IMR-90 (cell line): ENCODE data around the gene PEX10.

Experiments
- CEBPB ChIP-seq: IDR thresholded peaks from 2 replicates; pipeline ENCODE4 v1.6.1; 2012; ENCODE audit warnings: low read depth, low read length, improper control_type of control experiment
- CHD1 ChIP-seq: IDR thresholded peaks from 2 replicates; pipeline ENCODE4 v1.6.1; 2012; ENCODE audit warnings: low read depth, low read length, improper control_type of control experiment
- CTCF ChIP-seq: conservative IDR thresholded peaks from 2 replicates; pipeline ENCODE4 v1.5.1; 2012; ENCODE audit warnings: mild to moderate bottlenecking, low read depth, low read length, improper control_type of control experiment
- ELK1 ChIP-seq: fragments of 150-350 bp; IDR thresholded peaks from 2 replicates; pipeline ENCODE4 v1.6.1; 2016; ENCODE audit warnings: low read depth, mild to moderate bottlenecking, low read length, moderate library complexity, borderline replicate concordance
- MAZ ChIP-seq: IDR thresholded peaks from 2 replicates; pipeline ENCODE4 v1.6.1; 2012; ENCODE audit warnings: low read depth, mild to moderate bottlenecking, low read length, improper control_type of control experiment, moderate library complexity, borderline replicate concordance
- POLR2A ChIP-seq: IDR thresholded peaks from 2 replicates; pipeline ENCODE4 v1.6.1; 2012; ENCODE audit warnings: mild to moderate bottlenecking, low read depth, low read length
- RFX5 ChIP-seq: IDR thresholded peaks from 2 replicates; pipeline ENCODE4 v1.8.0; 2012; ENCODE audit warnings: low read depth, mild to moderate bottlenecking, low read length, moderate library complexity
- TF ChIP-seq, protein P1 (sequence below): fragments of 150-350 bp; IDR thresholded peaks from 2 replicates; pipeline ENCODE4 v1.6.1; 2017; ENCODE audit warnings: mild to moderate bottlenecking, antibody characterized with exemption, low read length, low read depth

DNA sequence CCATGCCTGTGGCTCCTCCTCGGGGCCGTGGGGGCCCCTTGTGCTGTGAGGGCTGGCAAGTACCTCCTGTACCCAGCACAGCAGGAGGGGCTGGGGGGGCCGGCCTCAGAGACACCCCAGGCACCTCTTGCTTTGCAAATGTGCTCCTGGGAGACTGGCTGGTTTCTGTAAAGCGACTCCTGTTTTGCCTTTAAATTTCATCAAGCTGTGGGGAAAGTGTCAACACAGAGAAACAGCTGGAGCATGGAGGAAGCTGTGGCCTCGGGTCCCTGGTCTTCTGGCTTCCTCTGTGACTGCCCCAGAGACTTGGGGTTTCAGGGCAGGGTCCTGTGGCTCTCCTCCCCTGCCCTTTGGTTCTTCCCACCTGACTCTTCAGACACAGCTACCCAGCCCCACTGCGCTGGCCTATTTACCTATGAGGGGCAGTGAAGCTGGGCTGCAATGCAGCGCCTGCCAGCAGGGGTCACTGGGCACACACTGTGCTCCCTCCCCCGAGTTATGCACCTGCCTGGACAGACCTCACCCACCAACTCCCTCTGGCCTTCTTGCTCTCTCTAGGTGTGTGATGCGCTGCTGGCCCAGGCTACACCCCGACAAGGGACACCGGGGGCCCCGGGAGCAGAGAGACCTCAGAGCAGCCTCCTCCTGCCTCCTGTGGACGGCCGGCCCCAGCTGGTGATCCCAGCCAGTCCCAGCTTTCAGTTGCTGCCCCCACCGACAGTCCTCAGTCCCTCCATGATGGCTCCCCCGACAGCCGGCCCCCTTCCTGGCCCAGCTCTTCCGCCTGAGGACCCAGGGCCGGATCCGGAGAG is 17.6 kb upstream of the PEX10 start:
- TF ChIP-seq CTCF (peak; percentile 44), RFX5 (no peak), POLR2A (no peak), MAZ (no peak), ELK1 (no peak), CEBPB (no peak), CHD1 (no peak)
- TF ChIP-seq, protein P1, sequence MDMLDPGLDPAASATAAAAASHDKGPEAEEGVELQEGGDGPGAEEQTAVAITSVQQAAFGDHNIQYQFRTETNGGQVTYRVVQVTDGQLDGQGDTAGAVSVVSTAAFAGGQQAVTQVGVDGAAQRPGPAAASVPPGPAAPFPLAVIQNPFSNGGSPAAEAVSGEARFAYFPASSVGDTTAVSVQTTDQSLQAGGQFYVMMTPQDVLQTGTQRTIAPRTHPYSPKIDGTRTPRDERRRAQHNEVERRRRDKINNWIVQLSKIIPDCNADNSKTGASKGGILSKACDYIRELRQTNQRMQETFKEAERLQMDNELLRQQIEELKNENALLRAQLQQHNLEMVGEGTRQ, result no peak
